ENCODE data around the gene ZFP36L2. TPM values are rescaled to one million over a fixed set of nuclear protein-coding genes. Genes with fewer than 3 reads are reported as not detected.

ZFP36L2 gene
- total and polyA plus RNA-seq, 9 of the 15 experiments (the other 6 are each of a cell fraction or from before 2014, with no cell fraction given) = 4.1 to 60.6 (median 20.3) TPM

- TF ChIP-seq ARID2 (IDR thresholded peaks at IDR 0.05) (no peak), ZNF76 (CRISPR knock-in tag; IDR thresholded peaks at IDR 0.05; ENCODE audit: borderline replicate concordance) (0 out of 2 replicates have a peak, but pooled peaks have one; percentile 12), ZNF24 (IDR thresholded peaks at IDR 0.05) (peak; percentile 59; the same call in 1 of the 2 replicates), ATF2 (CRISPR knock-in tag; IDR thresholded peaks at IDR 0.05) (no peak), GABPB1 (CRISPR knock-in tag; IDR thresholded peaks at IDR 0.05) (no peak), MITF (IDR thresholded peaks at IDR 0.05) (peak; percentile 16; the same call in 1 of the 2 replicates), SREBF1 (IDR thresholded peaks at IDR 0.05; ENCODE audit: borderline replicate concordance, low read depth, low read length) (no peak), SP2 (IDR thresholded peaks at IDR 0.05; ENCODE audit: extremely low read depth, low read depth, low read length, poor library complexity, severe bottlenecking) (no peak), MYNN (IDR thresholded peaks at IDR 0.05) (peak; percentile 83; the same call in 1 of the 2 replicates), MYNN (CRISPR knock-in tag; IDR thresholded peaks at IDR 0.05) (no peak), HNRNPUL1 (IDR thresholded peaks at IDR 0.05; ENCODE audit: low read length) (no peak), FOXP1 (CRISPR knock-in tag; IDR thresholded peaks at IDR 0.05) (peak; percentile 99), CBFA2T2 (conservative IDR thresholded peaks at IDR 0.05) (peak; percentile 85), MXD1 (CRISPR knock-in tag; IDR thresholded peaks at IDR 0.05; ENCODE audit: borderline replicate concordance, poor library complexity, severe bottlenecking) (no peak), CBFA2T3 (IDR thresholded peaks at IDR 0.05) (peak; percentile 92), HNRNPL (IDR thresholded peaks at IDR 0.05; ENCODE audit: low read depth, low read length) (0 out of 2 replicates have a peak, but pooled peaks have one; percentile 21), PHB (CRISPR knock-in tag; IDR thresholded peaks at IDR 0.05) (no peak), TRIM25 (IDR thresholded peaks at IDR 0.05; ENCODE audit: borderline replicate concordance) (no peak), PRMT5 (CRISPR knock-in tag; IDR thresholded peaks at IDR 0.05) (no peak), ZFX (CRISPR knock-in tag; IDR thresholded peaks at IDR 0.05) (peak; percentile 98), ZNF707 (CRISPR knock-in tag; conservative IDR thresholded peaks at IDR 0.05) (no peak), SRSF9 (IDR thresholded peaks at IDR 0.05; ENCODE audit: borderline replicate concordance, low read depth, low read length) (no peak), ZNF699 (CRISPR knock-in tag; IDR thresholded peaks at IDR 0.05; ENCODE audit: insufficient replicate concordance) (no peak), GTF2A2 (tag; IDR thresholded peaks at IDR 0.05) (no peak; the same call in 1 of the 2 replicates), TEAD2 (tag; IDR thresholded peaks at IDR 0.05) (no peak)
Observed at GRCh38 chr2:43178602-43179542, 47.5 kb downstream of the ZFP36L2 start (continued).

Data from K562 (cell line).